ENCODE measurements around the gene FUOM. TPM values are rescaled to one million over a fixed set of nuclear protein-coding genes. Genes with fewer than 3 reads are reported as not detected.

Gene FUOM
- total RNA-seq, 1 experiment from 2014 or later = 31.3 TPM

DNA sequence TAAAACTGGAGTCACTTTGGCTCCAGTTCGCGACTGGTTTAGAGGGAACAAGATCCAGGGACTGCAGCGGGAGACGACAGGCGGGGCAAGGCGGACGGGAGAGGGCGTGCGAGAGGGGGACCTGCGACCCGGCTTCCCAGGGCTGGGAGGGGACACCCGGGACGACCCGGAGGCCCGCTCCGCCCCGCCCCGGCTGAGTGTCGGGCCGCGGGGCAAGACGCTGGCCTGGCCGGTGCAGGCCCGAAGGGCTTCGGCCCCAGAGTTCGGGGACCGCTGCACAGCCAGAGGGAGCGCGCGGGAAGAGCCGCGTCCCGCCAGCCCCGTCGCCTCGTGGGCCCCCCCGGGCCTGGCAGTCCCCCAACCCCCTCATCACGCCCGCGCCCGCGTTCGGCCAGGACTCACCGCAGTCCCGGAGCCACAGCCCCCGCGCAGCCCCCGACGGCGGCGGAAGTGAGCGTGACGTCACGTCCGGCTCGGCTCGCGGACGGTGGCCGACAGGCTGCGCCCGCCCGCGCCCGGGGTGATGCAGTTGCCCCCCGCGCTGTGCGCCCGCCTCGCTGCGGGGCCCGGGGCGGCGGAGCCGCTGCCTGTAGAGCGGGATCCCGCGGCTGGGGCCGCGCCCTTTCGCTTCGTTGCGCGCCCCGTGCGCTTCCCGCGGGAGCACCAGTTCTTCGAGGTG, 49.3 kb downstream of the FUOM start, which contains the start of the genes TUBGCP2 and ZNF511 (continued):
- TF ChIP-seq, protein P1, sequence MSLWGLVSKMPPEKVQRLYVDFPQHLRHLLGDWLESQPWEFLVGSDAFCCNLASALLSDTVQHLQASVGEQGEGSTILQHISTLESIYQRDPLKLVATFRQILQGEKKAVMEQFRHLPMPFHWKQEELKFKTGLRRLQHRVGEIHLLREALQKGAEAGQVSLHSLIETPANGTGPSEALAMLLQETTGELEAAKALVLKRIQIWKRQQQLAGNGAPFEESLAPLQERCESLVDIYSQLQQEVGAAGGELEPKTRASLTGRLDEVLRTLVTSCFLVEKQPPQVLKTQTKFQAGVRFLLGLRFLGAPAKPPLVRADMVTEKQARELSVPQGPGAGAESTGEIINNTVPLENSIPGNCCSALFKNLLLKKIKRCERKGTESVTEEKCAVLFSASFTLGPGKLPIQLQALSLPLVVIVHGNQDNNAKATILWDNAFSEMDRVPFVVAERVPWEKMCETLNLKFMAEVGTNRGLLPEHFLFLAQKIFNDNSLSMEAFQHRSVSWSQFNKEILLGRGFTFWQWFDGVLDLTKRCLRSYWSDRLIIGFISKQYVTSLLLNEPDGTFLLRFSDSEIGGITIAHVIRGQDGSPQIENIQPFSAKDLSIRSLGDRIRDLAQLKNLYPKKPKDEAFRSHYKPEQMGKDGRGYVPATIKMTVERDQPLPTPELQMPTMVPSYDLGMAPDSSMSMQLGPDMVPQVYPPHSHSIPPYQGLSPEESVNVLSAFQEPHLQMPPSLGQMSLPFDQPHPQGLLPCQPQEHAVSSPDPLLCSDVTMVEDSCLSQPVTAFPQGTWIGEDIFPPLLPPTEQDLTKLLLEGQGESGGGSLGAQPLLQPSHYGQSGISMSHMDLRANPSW (CRISPR knock-in tag; conservative IDR thresholded peaks at IDR 0.05; ENCODE audit: low read depth) = no peak
- no peak for TF ChIP-seq ZNF512 (CRISPR knock-in tag; IDR thresholded peaks at IDR 0.05; ENCODE audit: borderline replicate concordance)
- TF ChIP-seq, protein P2, sequence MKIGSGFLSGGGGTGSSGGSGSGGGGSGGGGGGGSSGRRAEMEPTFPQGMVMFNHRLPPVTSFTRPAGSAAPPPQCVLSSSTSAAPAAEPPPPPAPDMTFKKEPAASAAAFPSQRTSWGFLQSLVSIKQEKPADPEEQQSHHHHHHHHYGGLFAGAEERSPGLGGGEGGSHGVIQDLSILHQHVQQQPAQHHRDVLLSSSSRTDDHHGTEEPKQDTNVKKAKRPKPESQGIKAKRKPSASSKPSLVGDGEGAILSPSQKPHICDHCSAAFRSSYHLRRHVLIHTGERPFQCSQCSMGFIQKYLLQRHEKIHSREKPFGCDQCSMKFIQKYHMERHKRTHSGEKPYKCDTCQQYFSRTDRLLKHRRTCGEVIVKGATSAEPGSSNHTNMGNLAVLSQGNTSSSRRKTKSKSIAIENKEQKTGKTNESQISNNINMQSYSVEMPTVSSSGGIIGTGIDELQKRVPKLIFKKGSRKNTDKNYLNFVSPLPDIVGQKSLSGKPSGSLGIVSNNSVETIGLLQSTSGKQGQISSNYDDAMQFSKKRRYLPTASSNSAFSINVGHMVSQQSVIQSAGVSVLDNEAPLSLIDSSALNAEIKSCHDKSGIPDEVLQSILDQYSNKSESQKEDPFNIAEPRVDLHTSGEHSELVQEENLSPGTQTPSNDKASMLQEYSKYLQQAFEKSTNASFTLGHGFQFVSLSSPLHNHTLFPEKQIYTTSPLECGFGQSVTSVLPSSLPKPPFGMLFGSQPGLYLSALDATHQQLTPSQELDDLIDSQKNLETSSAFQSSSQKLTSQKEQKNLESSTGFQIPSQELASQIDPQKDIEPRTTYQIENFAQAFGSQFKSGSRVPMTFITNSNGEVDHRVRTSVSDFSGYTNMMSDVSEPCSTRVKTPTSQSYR (CRISPR knock-in tag; IDR thresholded peaks at IDR 0.05) = no peak
- TF ChIP-seq CDX4 (CRISPR knock-in tag; IDR thresholded peaks at IDR 0.05; ENCODE audit: borderline replicate concordance) = no peak
- no peak for TF ChIP-seq JAZF1 (CRISPR knock-in tag; IDR thresholded peaks at IDR 0.05)
- no peak for TF ChIP-seq AFF4 (CRISPR knock-in tag; IDR thresholded peaks at IDR 0.05; ENCODE audit: borderline replicate concordance)
- 0 out of 2 replicates have a peak, but pooled peaks have one; percentile 40 for TF ChIP-seq EMX1 (CRISPR knock-in tag; IDR thresholded peaks at IDR 0.05)
- TF ChIP-seq, protein P3, sequence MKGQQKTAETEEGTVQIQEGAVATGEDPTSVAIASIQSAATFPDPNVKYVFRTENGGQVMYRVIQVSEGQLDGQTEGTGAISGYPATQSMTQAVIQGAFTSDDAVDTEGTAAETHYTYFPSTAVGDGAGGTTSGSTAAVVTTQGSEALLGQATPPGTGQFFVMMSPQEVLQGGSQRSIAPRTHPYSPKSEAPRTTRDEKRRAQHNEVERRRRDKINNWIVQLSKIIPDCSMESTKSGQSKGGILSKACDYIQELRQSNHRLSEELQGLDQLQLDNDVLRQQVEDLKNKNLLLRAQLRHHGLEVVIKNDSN (CRISPR knock-in tag; IDR thresholded peaks at IDR 0.05) = no peak
- TF ChIP-seq, protein P4, sequence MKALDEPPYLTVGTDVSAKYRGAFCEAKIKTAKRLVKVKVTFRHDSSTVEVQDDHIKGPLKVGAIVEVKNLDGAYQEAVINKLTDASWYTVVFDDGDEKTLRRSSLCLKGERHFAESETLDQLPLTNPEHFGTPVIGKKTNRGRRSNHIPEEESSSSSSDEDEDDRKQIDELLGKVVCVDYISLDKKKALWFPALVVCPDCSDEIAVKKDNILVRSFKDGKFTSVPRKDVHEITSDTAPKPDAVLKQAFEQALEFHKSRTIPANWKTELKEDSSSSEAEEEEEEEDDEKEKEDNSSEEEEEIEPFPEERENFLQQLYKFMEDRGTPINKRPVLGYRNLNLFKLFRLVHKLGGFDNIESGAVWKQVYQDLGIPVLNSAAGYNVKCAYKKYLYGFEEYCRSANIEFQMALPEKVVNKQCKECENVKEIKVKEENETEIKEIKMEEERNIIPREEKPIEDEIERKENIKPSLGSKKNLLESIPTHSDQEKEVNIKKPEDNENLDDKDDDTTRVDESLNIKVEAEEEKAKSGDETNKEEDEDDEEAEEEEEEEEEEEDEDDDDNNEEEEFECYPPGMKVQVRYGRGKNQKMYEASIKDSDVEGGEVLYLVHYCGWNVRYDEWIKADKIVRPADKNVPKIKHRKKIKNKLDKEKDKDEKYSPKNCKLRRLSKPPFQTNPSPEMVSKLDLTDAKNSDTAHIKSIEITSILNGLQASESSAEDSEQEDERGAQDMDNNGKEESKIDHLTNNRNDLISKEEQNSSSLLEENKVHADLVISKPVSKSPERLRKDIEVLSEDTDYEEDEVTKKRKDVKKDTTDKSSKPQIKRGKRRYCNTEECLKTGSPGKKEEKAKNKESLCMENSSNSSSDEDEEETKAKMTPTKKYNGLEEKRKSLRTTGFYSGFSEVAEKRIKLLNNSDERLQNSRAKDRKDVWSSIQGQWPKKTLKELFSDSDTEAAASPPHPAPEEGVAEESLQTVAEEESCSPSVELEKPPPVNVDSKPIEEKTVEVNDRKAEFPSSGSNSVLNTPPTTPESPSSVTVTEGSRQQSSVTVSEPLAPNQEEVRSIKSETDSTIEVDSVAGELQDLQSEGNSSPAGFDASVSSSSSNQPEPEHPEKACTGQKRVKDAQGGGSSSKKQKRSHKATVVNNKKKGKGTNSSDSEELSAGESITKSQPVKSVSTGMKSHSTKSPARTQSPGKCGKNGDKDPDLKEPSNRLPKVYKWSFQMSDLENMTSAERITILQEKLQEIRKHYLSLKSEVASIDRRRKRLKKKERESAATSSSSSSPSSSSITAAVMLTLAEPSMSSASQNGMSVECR (CRISPR knock-in tag; IDR thresholded peaks at IDR 0.05; ENCODE audit: borderline replicate concordance) = no peak
- TF ChIP-seq FOXK1 (CRISPR knock-in tag; IDR thresholded peaks at IDR 0.05) = peak; percentile 82
- TF ChIP-seq ATF6 (CRISPR knock-in tag; IDR thresholded peaks at IDR 0.05) = no peak
- TF ChIP-seq ELF4 (CRISPR knock-in tag; IDR thresholded peaks at IDR 0.05; ENCODE audit: low read depth) = no peak
- TF ChIP-seq ZBTB43 (CRISPR knock-in tag; IDR thresholded peaks at IDR 0.05) = no peak
- no peak for TF ChIP-seq PRRX2 (CRISPR knock-in tag; IDR thresholded peaks at IDR 0.05)
- peak; percentile 63 for TF ChIP-seq ETV6 (CRISPR knock-in tag; IDR thresholded peaks at IDR 0.05)
- no peak; the same call in 1 of the 2 replicates for TF ChIP-seq NFYB (CRISPR knock-in tag; conservative IDR thresholded peaks at IDR 0.05; ENCODE audit: low read depth)
- TF ChIP-seq TP53 (CRISPR knock-in tag; IDR thresholded peaks at IDR 0.05) = 0 out of 2 replicates have a peak, but pooled peaks have one; percentile 45

All from WTC11 (cell line).